ENCODE measurements around the gene GSTA4. TPM values are rescaled to one million over a fixed set of nuclear protein-coding genes. Genes with fewer than 3 reads are reported as not detected.
"Not testable (repeated sequence)": the region's sequence is repeated elsewhere in the genome, so short reads cannot be mapped to it uniquely, and the experiment has no call there.

Gene GSTA4
- total and polyA plus RNA-seq, 2 donors from 2014 or later: 17.4 to 47.4 TPM

DNA sequence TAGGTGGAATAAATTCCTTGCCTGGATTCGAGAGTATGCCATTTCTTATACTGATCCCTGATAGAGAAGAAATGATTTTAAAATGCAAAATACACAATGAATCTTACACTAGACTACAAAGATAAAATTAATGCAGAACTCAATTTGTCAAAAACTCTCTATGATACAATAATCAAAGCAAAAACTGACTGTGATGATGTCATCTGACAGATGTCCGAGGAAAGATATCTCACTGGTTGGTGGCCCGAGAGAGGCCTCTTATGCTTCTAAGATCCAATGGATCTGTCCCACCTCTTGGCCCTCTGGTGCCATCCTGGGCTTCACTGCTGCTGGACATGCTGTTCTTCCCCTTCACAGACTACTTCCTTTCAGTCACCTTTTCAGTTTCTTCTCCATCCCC, 14.4 kb upstream of the GSTA4 start:
- TF ChIP-seq, protein P1, sequence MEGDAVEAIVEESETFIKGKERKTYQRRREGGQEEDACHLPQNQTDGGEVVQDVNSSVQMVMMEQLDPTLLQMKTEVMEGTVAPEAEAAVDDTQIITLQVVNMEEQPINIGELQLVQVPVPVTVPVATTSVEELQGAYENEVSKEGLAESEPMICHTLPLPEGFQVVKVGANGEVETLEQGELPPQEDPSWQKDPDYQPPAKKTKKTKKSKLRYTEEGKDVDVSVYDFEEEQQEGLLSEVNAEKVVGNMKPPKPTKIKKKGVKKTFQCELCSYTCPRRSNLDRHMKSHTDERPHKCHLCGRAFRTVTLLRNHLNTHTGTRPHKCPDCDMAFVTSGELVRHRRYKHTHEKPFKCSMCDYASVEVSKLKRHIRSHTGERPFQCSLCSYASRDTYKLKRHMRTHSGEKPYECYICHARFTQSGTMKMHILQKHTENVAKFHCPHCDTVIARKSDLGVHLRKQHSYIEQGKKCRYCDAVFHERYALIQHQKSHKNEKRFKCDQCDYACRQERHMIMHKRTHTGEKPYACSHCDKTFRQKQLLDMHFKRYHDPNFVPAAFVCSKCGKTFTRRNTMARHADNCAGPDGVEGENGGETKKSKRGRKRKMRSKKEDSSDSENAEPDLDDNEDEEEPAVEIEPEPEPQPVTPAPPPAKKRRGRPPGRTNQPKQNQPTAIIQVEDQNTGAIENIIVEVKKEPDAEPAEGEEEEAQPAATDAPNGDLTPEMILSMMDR (IDR thresholded peaks at IDR 0.05; ENCODE audit: borderline replicate concordance, extremely low read depth, insufficient read depth): no peak
- Histone ChIP-seq H3K27me3 (ENCODE audit: control insufficient read depth, insufficient read depth, low read length) (no peaks in the 10 kb centered on the region), H3K9me3 (ENCODE audit: control insufficient read depth in 2 of 3, insufficient read depth in 1 of 3, low read length in 3 of 3) (no peaks in the 10 kb centered on the region), H3K36me3 (ENCODE audit: control insufficient read depth in 2 of 3, insufficient read depth in 3 of 3, low read length in 3 of 3) (peaks cover 19 to 66% (median 37%) of the 10 kb centered on the region in 3 donors), H3K4me3 (ENCODE audit: low read length in 3 of 3) (no peak overlapping the region), H3K27ac (ENCODE audit: low read depth in 2 of 2, low read length in 2 of 2) (no peak overlapping the region), H3K4me1 (ENCODE audit: control insufficient read depth in 2 of 3, insufficient read depth in 2 of 3, low read depth in 1 of 3, low read length in 3 of 3) (no peaks in the 10 kb centered on the region), H3K9ac (ENCODE audit: low read length in 3 of 3) (no peak overlapping the region)
- intact Hi-C loops (cut with DNase I): no loop called here
- FAIRE-seq (no peak), DNase-seq (no peak)

DNA sequence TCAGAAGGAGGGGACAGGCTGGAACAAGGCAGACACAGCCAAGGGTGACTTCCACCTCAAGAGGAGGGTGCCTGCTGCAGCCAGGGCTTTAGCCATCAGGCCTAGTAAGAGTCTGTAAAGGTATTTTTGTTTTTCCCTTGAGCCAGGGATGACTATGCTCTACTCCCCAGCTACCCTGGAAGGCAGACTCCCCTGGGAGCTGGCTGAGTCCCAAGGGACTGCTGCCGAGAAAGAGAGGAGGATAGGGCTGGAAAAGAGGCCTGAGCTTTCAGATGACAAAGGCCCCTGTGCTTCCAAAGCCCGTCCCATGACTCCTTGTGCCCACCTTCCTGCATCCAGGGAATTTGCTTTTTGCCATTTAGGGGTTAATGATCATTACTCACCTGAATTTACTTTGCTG, 14.0 kb upstream of the GSTA4 start:
- no peak for DNase-seq
- intact Hi-C loops (cut with DNase I): no loop called here
- TF ChIP-seq, protein P1 (IDR thresholded peaks at IDR 0.05; ENCODE audit: borderline replicate concordance, extremely low read depth, insufficient read depth): no peak
- no peak overlapping the region for H3K27ac ChIP-seq (ENCODE audit: low read depth in 2 of 2, low read length in 2 of 2)
- FAIRE-seq: no peak
- no peaks in the 10 kb centered on the region for H3K4me1 ChIP-seq (ENCODE audit: control insufficient read depth in 2 of 3, insufficient read depth in 2 of 3, low read depth in 1 of 3, low read length in 3 of 3)
- peaks cover 19 to 69% (median 37%) of the 10 kb centered on the region in 3 donors for H3K36me3 ChIP-seq (ENCODE audit: control insufficient read depth in 2 of 3, insufficient read depth in 3 of 3, low read length in 3 of 3)
- H3K9ac ChIP-seq (ENCODE audit: low read length in 3 of 3): no peak overlapping the region
- H3K9me3 ChIP-seq (ENCODE audit: control insufficient read depth in 2 of 3, insufficient read depth in 1 of 3, low read length in 3 of 3): no peaks in the 10 kb centered on the region
- no peaks in the 10 kb centered on the region for H3K27me3 ChIP-seq (ENCODE audit: control insufficient read depth, insufficient read depth, low read length)
- H3K4me3 ChIP-seq (ENCODE audit: low read length in 3 of 3): no peak overlapping the region

DNA sequence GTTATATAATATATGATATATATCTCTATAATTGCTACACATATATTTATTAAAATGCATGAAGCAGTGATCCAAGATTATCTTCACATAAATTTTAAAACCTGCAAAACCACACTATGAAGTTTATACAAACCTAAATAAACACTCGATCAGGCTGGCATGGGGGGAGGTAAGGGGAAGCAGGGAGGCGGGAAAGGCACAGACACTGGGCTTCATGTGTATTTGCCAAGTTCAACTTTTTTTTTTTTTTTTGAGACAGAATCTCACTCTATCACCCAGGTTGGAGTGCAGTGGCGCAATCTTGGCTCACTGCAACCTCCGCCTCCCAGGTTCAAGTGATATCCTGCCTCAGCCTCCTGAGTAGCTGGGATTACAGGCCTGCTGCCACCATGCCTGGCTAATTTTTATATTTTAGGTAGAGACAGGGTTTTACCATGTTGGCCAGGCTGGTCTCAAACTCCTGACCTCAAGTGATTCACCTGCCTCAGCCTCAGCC, 13.2 kb upstream of the GSTA4 start:
- intact Hi-C loops (cut with DNase I); H3K27me3 ChIP-seq (ENCODE audit: control insufficient read depth, insufficient read depth, low read length); FAIRE-seq; H3K4me1 ChIP-seq (ENCODE audit: control insufficient read depth in 2 of 3, insufficient read depth in 2 of 3, low read depth in 1 of 3, low read length in 3 of 3); H3K9ac ChIP-seq (ENCODE audit: low read length in 3 of 3); H3K27ac ChIP-seq (ENCODE audit: low read depth in 2 of 2, low read length in 2 of 2); H3K4me3 ChIP-seq (ENCODE audit: low read length in 3 of 3); DNase-seq; H3K9me3 ChIP-seq (ENCODE audit: control insufficient read depth in 2 of 3, insufficient read depth in 1 of 3, low read length in 3 of 3): not testable (repeated sequence)
- peaks cover 16 to 71% (median 36%) of the 10 kb centered on the region in 3 donors for H3K36me3 ChIP-seq (ENCODE audit: control insufficient read depth in 2 of 3, insufficient read depth in 3 of 3, low read length in 3 of 3)

DNA sequence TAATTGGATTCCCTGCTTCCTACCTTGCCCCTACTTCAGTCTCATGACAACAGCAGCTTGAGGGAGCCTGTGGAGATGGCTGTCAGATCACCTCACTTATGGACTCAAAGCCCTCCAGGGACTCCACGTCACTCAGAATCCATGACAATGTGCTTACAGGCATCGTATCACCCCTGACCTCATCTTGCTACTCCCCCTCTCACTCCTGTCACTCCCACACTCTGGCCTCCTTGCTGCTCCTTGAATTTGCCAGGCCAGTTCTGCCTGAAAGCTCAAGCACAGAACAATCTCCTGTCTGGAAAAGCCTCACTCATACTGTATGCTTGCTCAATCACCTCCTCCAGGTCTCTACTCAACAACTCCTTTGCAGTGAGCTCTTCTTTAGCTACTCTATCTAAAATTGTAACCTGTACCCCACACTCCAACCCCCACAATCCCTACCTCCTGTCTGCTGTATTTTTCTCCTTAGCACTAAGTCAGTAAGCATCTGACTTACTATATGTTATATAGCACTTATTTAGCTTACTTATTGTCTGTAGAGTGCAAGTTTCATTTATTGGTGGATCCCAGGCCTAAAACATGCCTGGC, 10.7 kb upstream of the GSTA4 start:
- FAIRE-seq (no peak), DNase-seq (peak in 4 of 5 donors; percentile 53 to 64 (median 54))
- Histone ChIP-seq H3K27ac (ENCODE audit: low read depth in 2 of 2, low read length in 2 of 2) (no peak overlapping the region), H3K9ac (ENCODE audit: low read length in 3 of 3) (no peak overlapping the region), H3K9me3 (ENCODE audit: control insufficient read depth in 2 of 3, insufficient read depth in 1 of 3, low read length in 3 of 3) (no peaks in the 10 kb centered on the region), H3K4me3 (ENCODE audit: low read length in 3 of 3) (no peak overlapping the region), H3K36me3 (ENCODE audit: control insufficient read depth in 2 of 3, insufficient read depth in 3 of 3, low read length in 3 of 3) (peaks cover 11 to 55% (median 26%) of the 10 kb centered on the region in 3 donors), H3K27me3 (ENCODE audit: control insufficient read depth, insufficient read depth, low read length) (no peaks in the 10 kb centered on the region), H3K4me1 (ENCODE audit: control insufficient read depth in 2 of 3, insufficient read depth in 2 of 3, low read depth in 1 of 3, low read length in 3 of 3) (no peaks in the 10 kb centered on the region)
- TF ChIP-seq, protein P1 (IDR thresholded peaks at IDR 0.05; ENCODE audit: borderline replicate concordance, extremely low read depth, insufficient read depth): no peak
- intact Hi-C loops (cut with DNase I): no loop called here
